Measurements from ENCODE around the gene PTPRJ. TPM values are rescaled to one million over a fixed set of nuclear protein-coding genes. Genes with fewer than 3 reads are reported as not detected.

PTPRJ gene
- total and polyA plus RNA-seq, 2 donors (not counting 3 experiments of a cell fraction or from before 2014, with no cell fraction given): 3.1 to 7.7 TPM

DNA sequence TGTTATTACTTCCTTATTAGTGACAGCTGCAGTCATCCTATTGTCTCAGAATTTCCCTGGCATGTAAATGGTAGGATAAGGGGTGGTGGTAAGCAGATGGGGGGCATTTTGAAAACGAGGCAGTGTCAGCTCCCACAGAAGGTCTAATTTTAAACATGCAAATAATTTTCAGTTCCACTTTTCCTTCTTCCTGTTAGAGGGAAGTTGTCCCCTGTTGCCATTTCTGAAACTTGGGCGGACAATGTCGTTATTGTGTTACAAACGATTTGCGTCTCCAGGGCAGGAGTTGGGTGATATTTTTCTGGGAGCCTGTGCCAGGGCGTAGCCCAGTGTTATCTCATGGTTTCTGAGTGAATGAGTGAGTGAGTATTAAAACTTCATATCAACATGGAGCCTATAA is 7.4 kb downstream of the PTPRJ start:
- Histone ChIP-seq H3K9ac (replicated peaks; ENCODE audit: extremely low read depth, insufficient read depth, low read length) (no peak overlapping the region), H3K79me2 (ENCODE audit: control insufficient read depth, insufficient read depth, low read length) (peaks cover 1% of the 10 kb centered on the region), H3K4me3 (replicated peaks in 1 of 3; ENCODE audit: insufficient read depth in 1 of 3, low read depth in 1 of 3, low read length in 3 of 3) (no peak overlapping the region), H3K9me3 (replicated peaks; ENCODE audit: control insufficient read depth, insufficient read depth, low read length) (no peaks in the 10 kb centered on the region), H2AFZ (ENCODE audit: low read depth, low read length) (no peak overlapping the region), H4K20me1 (replicated peaks; ENCODE audit: control insufficient read depth, extremely low read depth, insufficient read depth, low read length) (no peaks in the 10 kb centered on the region), H3K36me3 (ENCODE audit: control insufficient read depth in 2 of 2, extremely low read depth in 1 of 2, insufficient read depth in 2 of 2, low read length in 2 of 2) (no peaks in the 10 kb centered on the region), H3K27ac (ENCODE audit: insufficient read depth, low read depth, low read length) (no peak overlapping the region), H3K4me2 (ENCODE audit: insufficient read depth, low read length) (no peak overlapping the region), H3K4me1 (ENCODE audit: control insufficient read depth, extremely low read depth, insufficient read depth, low read length) (peaks cover 19% of the 10 kb centered on the region), H3K27me3 (ENCODE audit: control insufficient read depth in 2 of 2, insufficient read depth in 2 of 2, low read length in 2 of 2) (no peaks in the 10 kb centered on the region), H3K9me1 (replicated peaks; ENCODE audit: control insufficient read depth, extremely low read depth, insufficient read depth, low read length) (no peaks in the 10 kb centered on the region)
- intact Hi-C loops (cut with micrococcal nuclease) (no loop called here), dilution Hi-C loops (cut with MboI; ENCODE audit: extremely low pct_ligation_motif_present, low sequenced_read_pairs) (no loop called here)
- no peak for TF ChIP-seq GATA2 (IDR thresholded peaks at IDR 0.05; ENCODE audit: insufficient read depth, insufficient read length, low read depth, low read length)
- TF ChIP-seq POLR2A (IDR thresholded peaks at IDR 0.05; ENCODE audit: low read depth, low read length): no peak
- no peak for TF ChIP-seq MYC (IDR thresholded peaks at IDR 0.05; ENCODE audit: low read depth, low read length)
- no peak for TF ChIP-seq POLR2AphosphoS5 (IDR thresholded peaks at IDR 0.05; ENCODE audit: insufficient read depth, low read depth, low read length)
- TF ChIP-seq, protein P1, sequence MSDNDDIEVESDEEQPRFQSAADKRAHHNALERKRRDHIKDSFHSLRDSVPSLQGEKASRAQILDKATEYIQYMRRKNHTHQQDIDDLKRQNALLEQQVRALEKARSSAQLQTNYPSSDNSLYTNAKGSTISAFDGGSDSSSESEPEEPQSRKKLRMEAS (IDR thresholded peaks at IDR 0.05; ENCODE audit: insufficient read depth, insufficient read length): no peak
- TF ChIP-seq, protein P2, sequence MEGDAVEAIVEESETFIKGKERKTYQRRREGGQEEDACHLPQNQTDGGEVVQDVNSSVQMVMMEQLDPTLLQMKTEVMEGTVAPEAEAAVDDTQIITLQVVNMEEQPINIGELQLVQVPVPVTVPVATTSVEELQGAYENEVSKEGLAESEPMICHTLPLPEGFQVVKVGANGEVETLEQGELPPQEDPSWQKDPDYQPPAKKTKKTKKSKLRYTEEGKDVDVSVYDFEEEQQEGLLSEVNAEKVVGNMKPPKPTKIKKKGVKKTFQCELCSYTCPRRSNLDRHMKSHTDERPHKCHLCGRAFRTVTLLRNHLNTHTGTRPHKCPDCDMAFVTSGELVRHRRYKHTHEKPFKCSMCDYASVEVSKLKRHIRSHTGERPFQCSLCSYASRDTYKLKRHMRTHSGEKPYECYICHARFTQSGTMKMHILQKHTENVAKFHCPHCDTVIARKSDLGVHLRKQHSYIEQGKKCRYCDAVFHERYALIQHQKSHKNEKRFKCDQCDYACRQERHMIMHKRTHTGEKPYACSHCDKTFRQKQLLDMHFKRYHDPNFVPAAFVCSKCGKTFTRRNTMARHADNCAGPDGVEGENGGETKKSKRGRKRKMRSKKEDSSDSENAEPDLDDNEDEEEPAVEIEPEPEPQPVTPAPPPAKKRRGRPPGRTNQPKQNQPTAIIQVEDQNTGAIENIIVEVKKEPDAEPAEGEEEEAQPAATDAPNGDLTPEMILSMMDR (IDR thresholded peaks at IDR 0.05; ENCODE audit: extremely low read depth in 1 of 2, insufficient read depth in 1 of 2, low read depth in 1 of 2, low read length in 2 of 2): no peak
- no peak for TF ChIP-seq EZH2 (IDR thresholded peaks at IDR 0.05; ENCODE audit: borderline replicate concordance, low read depth, low read length, severe bottlenecking)
- TF ChIP-seq JUN (IDR thresholded peaks at IDR 0.05; ENCODE audit: borderline replicate concordance, insufficient read depth, insufficient read length, low read depth): no peak
- no peak for TF ChIP-seq FOS (IDR thresholded peaks at IDR 0.05; ENCODE audit: borderline replicate concordance, insufficient read depth, low read length)
- POLR2A ChIA-PET: no interaction called here
- no TSS peak for BruUV-seq (replicated peaks)
- FAIRE-seq (no peak), DNase-seq (ENCODE audit: low read depth, low spot score) (no peak)
- CTCF ChIA-PET: no interaction called here

Data from endothelial cell of umbilical vein (primary cell).